OCI-LY3 (cell line): ENCODE measurements around the gene URGCP.

Source experiments
- H2AFZ ChIP-seq: fragments of 200-600, 300-600 bp; shearing (Covaris generic); 2 replicates; pipeline ENCODE4 v1.6.0; 2014; ENCODE audit warnings: antibody characterized with exemption, low read depth, low read length
- H3K27ac ChIP-seq: fragments of 200-600, 300-600 bp; sonication (generic); 2 replicates; pipeline ENCODE4 v1.5.1; 2014; ENCODE audit warnings: mild to moderate bottlenecking, low read length, moderate library complexity, mixed read lengths
- H3K27me3 ChIP-seq: fragments of 200-600, 300-600 bp; sonication (generic); 2 replicates; pipeline ENCODE4 v1.6.1; 2014; ENCODE audit warnings: low read depth, low read length, mixed read lengths
- H3K36me3 ChIP-seq: fragments of 200-600, 300-600 bp; sonication (generic); replicated peaks from 2 replicates; pipeline ENCODE3; 2014; ENCODE audit warnings: low read depth, low read length, mixed read lengths
- H3K4me1 ChIP-seq: fragments of 300-600, 200-600 bp; sonication (generic); 2 replicates; pipeline ENCODE4 v1.6.1; 2014; ENCODE audit warnings: low read length, mixed read lengths
- H3K4me2 ChIP-seq: fragments of 200-600, 300-600 bp; sonication (generic); 2 replicates; pipeline ENCODE4 v1.6.1; 2014; ENCODE audit warnings: low read length, mixed read lengths
- H3K4me3 ChIP-seq: fragments of 300-600, 200-600 bp; sonication (generic); 2 replicates; pipeline ENCODE4 v1.5.1; 2014; ENCODE audit warnings: antibody characterized with exemption, mild to moderate bottlenecking, low read length, moderate library complexity
- H3K79me2 ChIP-seq: fragments of 300-600, 200-600 bp; shearing (Covaris generic); 2 replicates; pipeline ENCODE4 v1.6.1; 2014; ENCODE audit warnings: mild to moderate bottlenecking, low read length, mixed read lengths
- H3K9ac ChIP-seq: fragments of 300-600, 200-600 bp; shearing (Covaris generic); 2 replicates; pipeline ENCODE4 v1.6.0; 2014; ENCODE audit warnings: mild to moderate bottlenecking, low read length, moderate library complexity
- H3K9me3 ChIP-seq: fragments of 200-600, 300-600 bp; shearing (Covaris generic); 2 replicates; pipeline ENCODE4 v1.6.1; 2014; ENCODE audit warnings: low read length, mixed read lengths; ENCODE audit not compliant: insufficient read depth
- H4K20me1 ChIP-seq: fragments of 200-600, 300-600 bp; sonication (generic); 2 replicates; pipeline ENCODE4 v1.6.1; 2016; ENCODE audit warnings: low read length, mixed read lengths; ENCODE audit not compliant: insufficient read depth
- EZH2phosphoT487 ChIP-seq: fragments of 200-600 bp; shearing (Covaris generic); IDR thresholded peaks from 2 replicates; pipeline ENCODE4 v1.6.1; 2018; ENCODE audit warnings: antibody characterized with exemption, mixed run types, low read depth
- TF ChIP-seq, protein P1 (sequence below): fragments of 200-600, 300-600 bp; sonication (generic); IDR thresholded peaks from 2 replicates; pipeline ENCODE4 v1.5.1; 2014; ENCODE audit warnings: antibody characterized with exemption, low read length, low read depth

The URGCP gene

DNA sequence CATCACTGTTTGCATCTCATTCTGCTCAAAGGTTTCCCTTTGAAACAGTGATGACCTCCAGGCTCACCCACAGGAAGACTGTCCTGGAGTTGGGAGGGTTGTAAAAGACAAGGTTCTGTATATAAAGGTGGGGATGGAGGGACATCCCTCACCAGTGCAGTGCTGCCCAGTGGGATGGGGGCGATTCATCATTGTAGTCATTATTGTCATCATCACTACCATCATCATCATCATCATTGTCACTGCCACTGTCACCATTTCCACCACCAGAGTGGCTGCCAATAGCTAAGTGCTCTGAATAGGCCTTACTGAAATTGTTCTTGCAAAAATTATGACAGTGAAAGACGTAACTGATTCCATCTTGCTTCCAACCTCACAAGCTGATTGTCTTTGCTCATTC lies 61.7 kb downstream of the URGCP start:
- no peak overlapping the region for H3K27ac ChIP-seq
- no peaks in the 10 kb centered on the region for H3K36me3 ChIP-seq
- H3K4me1 ChIP-seq, result no peaks in the 10 kb centered on the region
- H4K20me1 ChIP-seq, result no peaks in the 10 kb centered on the region
- H3K9me3 ChIP-seq, result no peaks in the 10 kb centered on the region
- H3K9ac ChIP-seq, result no peak overlapping the region
- H3K79me2 ChIP-seq, result no peaks in the 10 kb centered on the region
- no peaks in the 10 kb centered on the region for H3K27me3 ChIP-seq
- H2AFZ ChIP-seq, result no peak overlapping the region
- no peak overlapping the region for H3K4me2 ChIP-seq
- TF ChIP-seq, protein P1, sequence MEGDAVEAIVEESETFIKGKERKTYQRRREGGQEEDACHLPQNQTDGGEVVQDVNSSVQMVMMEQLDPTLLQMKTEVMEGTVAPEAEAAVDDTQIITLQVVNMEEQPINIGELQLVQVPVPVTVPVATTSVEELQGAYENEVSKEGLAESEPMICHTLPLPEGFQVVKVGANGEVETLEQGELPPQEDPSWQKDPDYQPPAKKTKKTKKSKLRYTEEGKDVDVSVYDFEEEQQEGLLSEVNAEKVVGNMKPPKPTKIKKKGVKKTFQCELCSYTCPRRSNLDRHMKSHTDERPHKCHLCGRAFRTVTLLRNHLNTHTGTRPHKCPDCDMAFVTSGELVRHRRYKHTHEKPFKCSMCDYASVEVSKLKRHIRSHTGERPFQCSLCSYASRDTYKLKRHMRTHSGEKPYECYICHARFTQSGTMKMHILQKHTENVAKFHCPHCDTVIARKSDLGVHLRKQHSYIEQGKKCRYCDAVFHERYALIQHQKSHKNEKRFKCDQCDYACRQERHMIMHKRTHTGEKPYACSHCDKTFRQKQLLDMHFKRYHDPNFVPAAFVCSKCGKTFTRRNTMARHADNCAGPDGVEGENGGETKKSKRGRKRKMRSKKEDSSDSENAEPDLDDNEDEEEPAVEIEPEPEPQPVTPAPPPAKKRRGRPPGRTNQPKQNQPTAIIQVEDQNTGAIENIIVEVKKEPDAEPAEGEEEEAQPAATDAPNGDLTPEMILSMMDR, result no peak
- no peak for TF ChIP-seq EZH2phosphoT487
- H3K4me3 ChIP-seq, result no peak overlapping the region

DNA sequence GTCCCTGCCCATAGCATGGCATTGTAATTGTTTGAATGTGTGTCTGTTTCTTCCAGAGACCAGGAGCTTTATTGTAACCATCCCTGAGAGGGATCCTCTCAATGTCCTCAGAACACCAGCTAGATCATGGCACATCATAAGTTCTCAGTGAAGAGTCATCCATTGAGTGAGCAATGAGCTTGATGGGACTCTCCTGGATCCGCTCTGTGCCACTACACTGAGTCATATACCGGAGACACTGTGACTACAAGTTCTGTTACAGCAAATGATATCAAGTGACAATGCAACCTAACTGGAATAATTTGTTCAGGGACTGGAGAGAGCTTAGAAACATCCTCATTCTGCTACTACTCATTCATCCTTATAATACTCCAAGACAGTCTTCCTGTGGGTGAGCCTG lies 62.1 kb downstream of the URGCP start:
- H3K4me1 ChIP-seq, result no peaks in the 10 kb centered on the region
- no peak overlapping the region for H3K9ac ChIP-seq
- no peak for TF ChIP-seq EZH2phosphoT487
- TF ChIP-seq, protein P1, result no peak
- no peak overlapping the region for H3K4me2 ChIP-seq
- H3K4me3 ChIP-seq, result no peak overlapping the region
- no peak overlapping the region for H2AFZ ChIP-seq
- no peak overlapping the region for H3K27ac ChIP-seq
- no peaks in the 10 kb centered on the region for H3K36me3 ChIP-seq
- H3K9me3 ChIP-seq, result no peaks in the 10 kb centered on the region
- no peaks in the 10 kb centered on the region for H3K79me2 ChIP-seq
- H3K27me3 ChIP-seq, result no peaks in the 10 kb centered on the region
- no peaks in the 10 kb centered on the region for H4K20me1 ChIP-seq

DNA sequence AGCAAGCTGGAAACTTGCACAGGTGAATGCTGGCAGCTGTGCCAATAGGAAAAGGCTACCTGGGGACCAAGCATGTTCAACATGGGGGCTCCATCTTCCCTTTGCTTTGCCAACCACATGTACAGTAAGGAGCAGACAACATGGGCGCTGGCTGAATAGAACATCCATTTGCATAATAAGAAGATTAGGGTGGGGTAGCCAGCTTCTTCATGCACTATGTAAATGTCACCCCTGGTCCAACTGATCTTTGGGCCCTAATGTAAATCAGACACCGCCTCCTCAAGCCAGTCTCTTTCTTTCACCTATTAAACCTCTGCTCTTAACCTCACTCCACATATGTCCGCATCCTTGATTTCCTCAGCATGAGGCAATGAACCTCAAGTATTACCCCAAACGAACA lies 63.1 kb downstream of the URGCP start:
- no peaks in the 10 kb centered on the region for H3K79me2 ChIP-seq
- no peak overlapping the region for H3K9ac ChIP-seq
- no peak for TF ChIP-seq EZH2phosphoT487
- TF ChIP-seq, protein P1, result no peak
- H3K27me3 ChIP-seq, result no peaks in the 10 kb centered on the region
- no peak overlapping the region for H3K4me3 ChIP-seq
- no peak overlapping the region for H3K27ac ChIP-seq
- no peaks in the 10 kb centered on the region for H3K9me3 ChIP-seq
- no peaks in the 10 kb centered on the region for H3K36me3 ChIP-seq
- no peak overlapping the region for H2AFZ ChIP-seq
- H4K20me1 ChIP-seq, result no peaks in the 10 kb centered on the region
- H3K4me1 ChIP-seq, result peaks cover 4% of the 10 kb centered on the region; the same call in 1 of the 2 replicates
- no peak overlapping the region for H3K4me2 ChIP-seq

DNA sequence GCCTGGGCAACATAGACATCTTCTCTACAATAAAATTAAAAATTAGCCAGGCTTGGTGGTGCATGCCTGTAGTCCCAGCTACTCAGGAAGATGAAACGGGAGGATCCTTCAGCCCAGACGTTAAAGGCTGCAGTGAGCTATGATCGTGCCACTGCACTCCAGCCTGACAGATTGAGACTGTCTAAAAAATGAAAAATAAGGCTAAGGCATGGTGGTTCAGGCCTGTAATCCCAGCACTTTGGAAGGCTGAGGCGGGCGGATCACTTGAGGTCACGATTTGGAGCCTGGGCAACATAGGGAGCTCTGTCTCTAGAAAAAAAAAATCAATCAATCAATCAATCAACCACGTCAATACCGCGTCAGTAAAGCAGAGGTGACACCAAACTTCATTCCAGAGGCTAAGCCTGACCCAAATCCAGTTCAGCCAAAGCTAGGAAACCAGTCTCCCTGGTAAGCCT lies 68.2 kb downstream of the URGCP start:
- H3K4me3 ChIP-seq, result peak overlapping the region; percentile 83
- H3K27me3 ChIP-seq, result no peaks in the 10 kb centered on the region
- no peaks in the 10 kb centered on the region for H4K20me1 ChIP-seq
- TF ChIP-seq, protein P1, result no peak
- no peak for TF ChIP-seq EZH2phosphoT487
- peaks cover 4% of the 10 kb centered on the region for H3K36me3 ChIP-seq
- peaks cover 24% of the 10 kb centered on the region for H3K4me1 ChIP-seq
- H2AFZ ChIP-seq, result peak overlapping the region; percentile 92
- H3K9me3 ChIP-seq, result no peaks in the 10 kb centered on the region
- no peaks in the 10 kb centered on the region for H3K79me2 ChIP-seq
- no peak overlapping the region for H3K27ac ChIP-seq
- H3K9ac ChIP-seq, result peak overlapping the region; percentile 64
- H3K4me2 ChIP-seq, result peak overlapping the region; percentile 93
